Adipose tissue (tissue), 3 donors: ENCODE data around the gene RAI1. TPM values are rescaled to one million over a fixed set of nuclear protein-coding genes. Genes with fewer than 3 reads are reported as not detected.
A peak's percentile ranks its signal among the peaks of the same experiment; 100 is the strongest.

Source experiments
- H3K27ac ChIP-seq: one replicate; pipeline ENCODE4 v1.5.1; 2013; ENCODE audit warnings: low read depth, low read length
- WGBS, 3 donors: extraction: QIAGEN DNeasy Blood & Tissue Kit; methylation state at CpG; one replicate each; pipeline ENCODE4 v1.1.7; 2013; 5-methylcytosine and 5-hydroxymethylcytosine counted together
- polyA plus RNA-seq, 3 donors: library from polyadenylated mRNA; stranded (reverse); fragments of 200-250 nt; gene quantifications; one replicate each; pipeline ENCODE4 v1.2.3, GENCODE V29; 2013
- donor health status: healthy with polysubstance abuse.
- donor health status: Bipolar disorder and iron deficiency.
- donor health status: healthy.

RAI1 gene
- polyA plus RNA-seq, 3 donors, result 4.5 to 9.3 (median 6.4) TPM

- 36 to 59% (median 40%) methylated on average over 17 of the region's 17 CpGs for WGBS, 3 donors
- peak overlapping the region; percentile 14 for H3K27ac ChIP-seq
These were observed 70.3 kb downstream of the RAI1 start for GRCh38 chr17:17751489-17752088.

DNA sequence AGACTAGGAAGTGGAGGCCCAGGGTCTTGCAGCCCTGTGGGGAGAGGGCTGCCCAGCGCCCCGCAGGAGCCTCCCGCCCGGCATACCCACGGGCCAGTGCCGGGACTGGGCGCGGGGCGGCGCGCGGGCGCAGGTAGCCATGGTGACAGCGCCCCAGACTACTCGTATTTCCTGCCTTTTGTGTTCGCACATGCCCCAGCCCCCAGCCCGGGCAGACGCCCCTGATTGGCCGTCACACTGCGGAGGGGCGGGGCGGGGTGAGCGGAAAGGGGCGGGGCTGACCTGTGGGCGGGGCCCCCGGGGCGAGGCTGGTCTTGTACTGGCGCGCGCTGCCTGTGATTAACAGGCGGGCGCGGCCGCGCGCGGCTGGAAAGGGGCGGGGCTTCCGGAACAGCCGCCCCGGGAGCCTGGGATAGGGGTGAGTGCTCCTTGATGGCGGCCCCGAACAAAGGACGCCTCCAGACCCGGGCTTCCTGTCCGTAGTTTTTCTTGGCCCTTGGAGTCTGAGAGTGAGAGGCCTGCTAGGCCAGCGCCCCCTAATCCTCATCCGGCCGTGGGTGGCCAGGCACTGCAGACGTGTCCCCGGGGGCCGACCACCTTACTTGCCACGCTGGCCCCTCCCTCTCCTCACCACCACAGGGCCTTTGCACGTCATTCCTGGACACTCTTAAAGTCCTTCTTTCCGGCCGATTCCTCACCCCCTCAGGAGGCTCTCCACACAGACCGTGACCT lies 71.0 kb downstream of the RAI1 start:
- WGBS, 3 donors, result 3 to 6% (median 5%) methylated on average over 42 to 57 of the region's 57 CpGs

GRCh38 chr17:17752821-17753321 lies 71.6 kb downstream of the RAI1 start:
- no peak overlapping the region for H3K27ac ChIP-seq
- 47 to 57% (median 52%) methylated on average over 9 of the region's 9 CpGs for WGBS, 3 donors

More for the DNA sequence above, 71.0 kb downstream of the RAI1 start:
- H3K27ac ChIP-seq, result peak overlapping the region; percentile 14

DNA sequence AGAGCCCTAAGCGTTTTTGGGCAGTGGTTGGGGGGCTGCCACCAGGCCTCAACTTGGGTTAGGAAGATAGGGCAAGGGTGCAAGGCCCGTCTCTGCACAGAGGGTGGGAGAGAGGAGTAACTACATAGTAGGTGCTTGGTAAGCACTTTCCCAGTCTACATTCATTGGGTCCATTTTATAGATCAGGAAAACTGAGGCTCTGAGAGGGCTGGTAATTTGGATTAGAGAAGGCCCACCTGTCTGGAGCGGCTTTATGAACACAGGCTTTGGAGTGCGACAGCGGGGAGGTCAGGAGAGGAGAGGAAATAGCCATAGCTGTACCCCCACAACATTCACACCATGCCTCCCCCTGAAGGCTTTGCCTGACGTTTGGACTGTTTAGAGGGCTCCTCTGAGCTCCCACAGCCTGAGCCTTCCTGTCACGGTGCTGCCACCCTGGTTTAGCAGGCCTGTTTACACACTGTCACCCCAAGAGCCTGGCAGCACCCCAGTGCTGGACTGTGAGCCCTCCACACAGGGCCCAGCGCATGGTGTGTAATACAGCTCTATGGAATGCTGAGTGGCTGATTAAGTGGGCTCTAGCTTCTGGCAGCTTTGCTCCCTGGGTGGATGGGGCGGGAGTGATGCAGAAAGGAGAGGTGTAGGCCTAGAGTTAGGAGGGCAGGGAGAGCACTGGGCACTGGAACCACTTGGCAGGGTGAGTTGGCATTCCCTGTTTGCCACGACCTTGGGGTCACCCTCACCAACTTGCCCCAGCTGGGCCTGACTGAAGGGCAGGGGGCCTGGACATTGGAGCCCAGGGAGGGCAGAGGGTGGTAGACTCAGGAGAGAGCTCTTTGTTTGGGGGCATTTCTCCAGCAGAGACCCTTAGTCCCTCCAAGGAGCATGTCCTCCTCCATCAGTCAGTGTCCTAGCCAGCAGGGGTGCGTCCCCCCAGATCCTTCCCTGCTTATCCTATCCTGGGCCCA lies 73.7 kb downstream of the RAI1 start:
- 81 to 87% (median 81%) methylated on average over 11 of the region's 11 CpGs for WGBS, 3 donors
- H3K27ac ChIP-seq, result no peak overlapping the region

DNA sequence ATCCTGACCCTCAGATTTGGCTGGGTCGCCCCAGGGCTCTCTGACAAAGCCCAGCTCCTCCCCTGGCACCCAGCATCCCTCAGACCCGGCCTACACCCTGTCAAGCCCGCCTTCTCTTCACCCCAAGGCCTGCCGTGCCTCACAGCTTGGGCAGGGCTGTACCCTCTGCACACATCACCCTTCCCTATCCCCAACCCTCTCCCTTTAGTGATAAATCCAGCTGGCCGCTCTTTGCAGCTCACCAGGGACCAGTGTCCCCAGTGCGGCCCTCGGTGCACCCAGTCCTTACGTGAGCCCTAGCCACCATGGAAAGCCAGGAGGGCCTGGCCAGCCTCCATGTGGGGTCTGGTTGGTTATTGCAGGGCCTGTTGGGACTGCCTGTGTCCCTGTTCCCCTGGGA lies 74.5 kb downstream of the RAI1 start:
- H3K27ac ChIP-seq, result no peak overlapping the region
- 84 to 90% (median 89%) methylated on average over 8 of the region's 8 CpGs for WGBS, 3 donors

DNA sequence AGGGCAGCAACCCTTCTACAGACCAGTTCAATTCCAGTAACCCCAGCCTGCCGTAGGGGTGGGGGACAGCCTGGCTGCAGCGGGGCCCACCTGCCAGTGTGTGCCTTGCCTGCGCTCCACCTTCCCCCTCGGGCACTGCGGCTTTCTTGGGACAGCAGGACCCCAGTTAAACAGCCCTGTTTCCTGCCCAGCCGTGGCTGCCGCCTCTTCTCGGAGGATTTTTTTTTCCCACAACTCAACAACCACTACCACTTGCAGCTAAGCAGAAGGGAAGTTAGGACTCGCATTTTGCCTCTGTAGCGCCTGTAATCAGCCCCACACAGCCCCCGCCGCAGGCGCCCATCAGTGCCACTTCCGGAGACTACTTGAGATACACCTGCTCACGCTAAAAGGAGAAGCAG lies 76.1 kb downstream of the RAI1 start:
- H3K27ac ChIP-seq, result no peak overlapping the region
- WGBS, 3 donors, result 57 to 79% (median 62%) methylated on average over 15 of the region's 15 CpGs

DNA sequence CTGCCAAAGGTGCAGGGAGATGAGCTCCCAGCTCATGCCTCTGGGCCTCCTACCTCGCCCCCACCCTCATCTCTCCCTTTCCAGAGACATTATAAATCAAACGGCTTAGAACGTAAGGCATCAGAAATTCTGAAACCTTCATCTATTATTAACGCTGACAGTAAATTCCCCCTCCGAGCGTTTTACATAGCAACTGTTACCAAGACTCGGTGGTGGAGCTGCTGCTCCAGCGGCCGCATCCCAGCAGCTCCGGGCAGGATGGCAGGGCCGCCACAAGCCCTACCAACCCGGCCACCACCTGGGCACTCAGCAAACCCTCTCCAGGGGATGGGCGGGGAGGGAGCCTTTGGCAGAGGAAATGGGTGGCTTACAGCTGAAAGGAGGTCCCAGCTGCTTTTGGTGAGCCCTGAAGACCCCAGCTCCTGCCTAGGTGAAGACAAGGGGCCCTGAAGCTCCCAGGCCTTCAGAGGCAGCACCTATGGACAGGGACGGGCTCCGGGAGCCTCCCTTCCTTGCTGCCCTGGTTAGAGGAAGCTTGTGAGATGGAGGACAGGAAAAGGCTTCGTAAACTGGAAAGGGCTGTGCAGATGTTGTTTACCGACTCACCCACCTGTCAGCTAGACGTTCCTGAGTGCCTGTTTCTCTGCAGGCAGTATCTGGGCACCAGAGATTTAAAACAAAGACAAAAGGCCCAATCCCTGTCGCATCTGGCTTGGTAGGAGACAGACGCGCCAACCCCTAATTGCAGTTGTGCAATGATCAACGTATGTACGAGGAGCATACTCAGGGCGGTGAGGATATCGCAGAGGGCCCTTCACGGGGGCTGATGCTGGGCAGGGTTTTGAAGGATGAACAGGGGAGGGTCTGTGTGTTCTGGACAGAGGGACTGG lies 76.9 kb downstream of the RAI1 start:
- no peak overlapping the region for H3K27ac ChIP-seq
- 62 to 75% (median 68%) methylated on average over 26 of the region's 26 CpGs for WGBS, 3 donors

DNA sequence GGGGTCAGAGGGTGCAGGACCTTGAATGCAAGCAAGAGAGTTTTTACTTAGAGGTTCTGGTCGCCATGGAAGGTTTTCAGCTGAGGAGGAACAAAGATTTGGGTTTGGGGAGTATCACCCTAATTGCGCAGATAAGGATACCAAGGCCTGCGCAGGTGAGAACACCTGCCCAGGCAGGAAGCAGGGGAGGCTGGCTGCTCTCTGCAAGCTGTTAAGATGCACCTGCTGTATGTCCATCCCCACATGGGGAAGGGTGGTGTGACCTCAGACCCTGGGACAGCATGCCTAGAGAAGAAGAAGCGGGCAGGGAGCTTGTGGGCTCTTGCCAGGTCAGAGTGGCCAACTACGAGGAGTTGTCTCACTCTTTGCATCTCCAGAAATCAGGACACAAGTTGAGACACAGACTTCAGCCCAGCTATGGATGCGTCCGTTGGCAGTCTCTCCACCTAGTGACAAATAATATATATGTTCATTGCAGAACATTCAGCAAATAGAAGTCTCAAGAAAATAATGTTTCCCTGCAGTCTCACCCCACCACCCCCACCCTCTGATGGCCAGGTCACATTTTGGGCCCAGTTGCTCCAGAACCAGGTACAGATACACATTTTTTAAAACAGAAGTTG lies 77.8 kb downstream of the RAI1 start:
- H3K27ac ChIP-seq, result no peak overlapping the region
- WGBS, 3 donors, result 86 to 93% (median 88%) methylated on average over 7 of the region's 7 CpGs

DNA sequence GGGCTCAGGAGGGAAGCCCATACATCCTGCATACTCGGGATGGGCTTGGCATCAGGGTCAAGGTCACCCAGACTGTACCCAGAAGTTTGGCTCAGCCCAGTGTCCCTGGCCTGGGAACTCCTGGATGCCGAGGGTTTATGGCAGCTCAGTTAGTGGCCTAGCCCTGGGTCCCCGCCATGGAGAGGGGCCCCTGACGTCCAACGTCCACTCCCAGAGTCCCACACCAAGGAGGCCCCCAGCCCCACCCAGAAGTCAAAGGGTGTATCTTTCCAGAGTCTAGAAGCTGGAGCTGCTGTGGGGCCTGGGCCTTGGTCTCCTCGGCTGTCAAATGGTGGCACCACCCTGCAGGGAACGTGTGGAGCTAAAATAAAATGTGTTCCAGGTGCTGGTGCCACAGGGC lies 79.1 kb downstream of the RAI1 start:
- WGBS, 3 donors, result 76 to 88% (median 84%) methylated on average over 7 of the region's 7 CpGs
- H3K27ac ChIP-seq, result no peak overlapping the region

GRCh38 chr17:17760872-17761550 lies 79.8 kb downstream of the RAI1 start:
- WGBS, 3 donors, result 92 to 94% (median 93%) methylated on average over 8 of the region's 8 CpGs
- no peak overlapping the region for H3K27ac ChIP-seq

DNA sequence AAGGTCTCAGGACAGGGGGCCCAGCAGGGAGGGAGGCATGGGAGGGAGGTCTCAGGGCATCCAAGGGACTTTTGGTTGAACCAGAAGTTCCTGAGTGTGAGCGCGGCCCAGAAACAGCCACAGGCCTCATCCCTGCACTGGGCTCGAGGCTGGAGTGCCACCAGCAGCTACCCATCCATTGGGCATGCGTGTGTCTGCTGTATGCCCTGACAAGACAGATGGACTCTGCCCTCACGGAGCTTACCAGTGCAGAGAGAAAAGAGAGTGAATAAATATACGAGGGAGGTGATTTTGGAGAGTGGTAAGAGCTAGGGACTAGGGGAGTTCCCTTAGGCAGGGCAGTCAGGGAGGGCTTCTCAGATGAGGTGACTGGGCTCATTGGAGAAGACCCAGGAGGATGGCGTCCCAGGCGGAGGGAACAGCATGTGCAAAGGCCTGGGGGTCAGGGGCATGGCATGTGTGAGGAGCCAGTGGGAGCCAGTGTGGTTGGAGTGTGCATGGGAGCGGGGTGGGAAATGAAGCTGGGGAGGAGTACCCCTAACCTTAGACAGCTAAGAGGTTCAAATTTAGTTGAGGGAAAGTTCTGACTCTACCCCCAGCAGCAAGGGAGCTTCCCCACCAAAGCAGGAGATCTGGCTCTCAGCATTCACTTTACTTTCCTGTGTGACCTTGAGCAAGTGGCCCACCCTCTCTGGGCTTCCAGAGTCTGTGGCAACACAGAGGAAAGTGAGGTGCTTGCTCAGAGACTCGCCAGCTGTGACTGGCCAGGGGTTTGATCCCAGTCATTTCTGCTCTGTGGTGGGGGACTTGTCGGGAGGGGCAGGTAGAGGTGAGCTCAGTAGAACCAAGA lies 80.9 kb downstream of the RAI1 start:
- no peak overlapping the region for H3K27ac ChIP-seq

GRCh38 chr17:17762744-17763105 lies 81.5 kb downstream of the RAI1 start:
- H3K27ac ChIP-seq, result no peak overlapping the region
- 32 to 66% (median 65%) methylated on average over 5 of the region's 5 CpGs for WGBS, 3 donors

More for the DNA sequence above, 80.9 kb downstream of the RAI1 start:
- WGBS, 3 donors, result 90 to 94% (median 94%) methylated on average over 11 of the region's 11 CpGs

DNA sequence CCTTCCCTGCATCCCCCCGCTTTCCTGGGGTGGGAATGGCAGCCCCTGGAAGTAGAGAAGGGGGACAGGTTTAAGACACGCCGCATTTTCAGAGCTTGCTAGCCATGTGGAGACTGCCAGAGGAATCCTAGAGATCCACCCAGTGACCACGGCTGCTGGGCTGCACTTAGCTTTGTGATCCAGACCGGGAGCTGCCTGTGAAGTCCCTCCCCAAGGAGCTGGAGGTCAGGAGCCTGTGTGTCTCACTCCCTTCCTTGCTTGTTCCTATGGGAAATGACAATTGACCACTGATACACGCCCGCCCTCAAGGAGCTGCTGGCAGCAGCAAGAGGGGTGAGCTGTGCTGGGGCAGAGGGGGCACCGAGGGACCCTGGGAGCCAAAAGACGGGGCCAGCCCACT lies 81.9 kb downstream of the RAI1 start:
- WGBS, 3 donors, result 70 to 76% (median 73%) methylated on average over 9 of the region's 9 CpGs
- no peak overlapping the region for H3K27ac ChIP-seq

DNA sequence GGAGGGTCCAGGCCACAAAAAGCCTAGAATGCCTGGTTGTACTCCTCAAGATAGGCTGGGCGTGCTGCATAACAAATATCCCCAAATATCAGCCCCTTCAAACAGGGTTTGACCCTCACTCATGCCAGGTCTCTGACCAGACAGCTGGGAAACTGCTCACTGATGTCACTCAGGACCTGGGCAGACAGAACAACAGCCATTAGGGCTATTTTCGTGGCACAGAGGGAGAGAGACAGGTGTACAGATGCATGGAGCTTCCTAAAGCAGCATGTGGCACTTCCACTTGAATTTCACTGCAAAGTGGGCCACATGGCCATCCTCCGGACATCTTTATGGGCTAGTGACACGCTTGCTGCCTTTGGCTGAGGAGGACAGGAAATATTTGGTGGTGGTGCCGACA lies 82.5 kb downstream of the RAI1 start:
- 72 to 80% (median 78%) methylated on average over 5 of the region's 5 CpGs for WGBS, 3 donors
- no peak overlapping the region for H3K27ac ChIP-seq

- no peak overlapping the region for H3K27ac ChIP-seq
These were observed 84.3 kb downstream of the RAI1 start for GRCh38 chr17:17765359-17766076.

More at GRCh38 chr17:17765359-17766076, 84.3 kb downstream of the RAI1 start:
- 84 to 87% (median 87%) methylated on average over 14 of the region's 14 CpGs for WGBS, 3 donors
